Loucy (cell line): ENCODE results near the gene MAPK8.

ENCODE experiments used
- CTCF ChIP-seq: fragments of 200-600 bp; sonication (generic); conservative IDR thresholded peaks from 2 replicates; pipeline ENCODE4 v1.5.1; 2014; ENCODE audit warnings: mild to moderate bottlenecking, antibody characterized with exemption, low read length
- EZH2phosphoT487 ChIP-seq: fragments of 200-600 bp; IDR thresholded peaks from 2 replicates; pipeline ENCODE4 v1.6.1; 2018; ENCODE audit warnings: antibody characterized with exemption, mild to moderate bottlenecking, moderate library complexity, borderline replicate concordance

GRCh38 chr10:48459270-48460150 lies 153.0 kb downstream of the MAPK8 start:
- TF ChIP-seq CTCF = no peak
- TF ChIP-seq EZH2phosphoT487 = no peak
